NCI-H1092 (cell line): ENCODE measurements around the gene MAGED1.
"Not testable (repeated sequence)": the region's sequence is repeated elsewhere in the genome, so short reads cannot be mapped to it uniquely, and the experiment has no call there.

Experiments used
- DNase-seq: peaks from one replicate; lab custom pipeline; 2025; lab: John Stamatoyannopoulos, UW

Gene MAGED1

GRCh38 chrX:51894697-51895336 lies 1.4 kb downstream of the MAGED1 start:
- DNase-seq = peak; percentile 13

- no peak for DNase-seq
Observed at GRCh38 chrX:51896626-51897025, 3.2 kb downstream of the MAGED1 start.

GRCh38 chrX:51899741-51900140 lies 6.3 kb downstream of the MAGED1 start:
- no peak for DNase-seq

GRCh38 chrX:51902510-51903050 lies 9.2 kb downstream of the MAGED1 start:
- no peak for DNase-seq

GRCh38 chrX:51905152-51905551 lies 11.7 kb downstream of the MAGED1 start:
- DNase-seq = not testable (repeated sequence)

- DNase-seq = no peak
Observed at GRCh38 chrX:51905711-51906110, 12.3 kb downstream of the MAGED1 start.

- no peak for DNase-seq
Observed at GRCh38 chrX:51917604-51918003, 24.2 kb downstream of the MAGED1 start.

GRCh38 chrX:51922561-51922960 lies 29.1 kb downstream of the MAGED1 start:
- no peak for DNase-seq

GRCh38 chrX:51931566-51932150 lies 38.2 kb downstream of the MAGED1 start:
- DNase-seq = peak; percentile 4
